Thoracic aorta (tissue), 2 donors: Measurements from ENCODE around the gene HRCT1. TPM values are rescaled to one million over a fixed set of nuclear protein-coding genes. Genes with fewer than 3 reads are reported as not detected.

Source experiments
- ATAC-seq: fragments of 150-250 bp; one replicate; pipeline ENCODE4 v1.8.0; 2017; ENCODE audit warnings: low read depth; ENCODE audit not compliant: insufficient number of reproducible peaks, low FRiP score
- DNase-seq: peaks from one replicate; pipeline ENCODE4 v3.0.0-alpha.2; 2020; ENCODE audit warnings: low spot score
- H3K27ac ChIP-seq, 2 donors: fragments of 200-600 bp; sonication (generic); 1 replicate in 1 of 2; 2 replicates in 1 of 2; pipeline ENCODE4 v1.5.1; 2016; ENCODE audit warnings: mild to moderate bottlenecking in 2 of 2, moderate library complexity in 2 of 2
- H3K27me3 ChIP-seq: fragments of 200-600 bp; sonication (generic); replicated peaks from 2 replicates; pipeline ENCODE4 v1.6.0; 2016; ENCODE audit warnings: mild to moderate bottlenecking; ENCODE audit not compliant: insufficient read depth
- H3K36me3 ChIP-seq: fragments of 200-600 bp; sonication (generic); one replicate; pipeline ENCODE4 v1.5.1; 2016
- H3K4me1 ChIP-seq, 2 donors: fragments of 200-600 bp; sonication (generic); 1 replicate in 1 of 2; 2 replicates in 1 of 2; pipeline versions ENCODE4 v1.5.1 to v1.6.0; 2016; ENCODE audit warnings: low read depth in 2 of 2, mild to moderate bottlenecking in 1 of 2; ENCODE audit not compliant: control insufficient read depth in 1 of 2
- H3K4me3 ChIP-seq: fragments of 200-600 bp; sonication (generic); 2 replicates; pipeline ENCODE4 v1.5.1; 2016; ENCODE audit warnings: mild to moderate bottlenecking
- H3K9me3 ChIP-seq: fragments of 200-600 bp; sonication (generic); 2 replicates; pipeline ENCODE4 v1.5.1; 2016
- CTCF ChIP-seq: fragments of 200-600 bp; sonication (generic); IDR thresholded peaks from one replicate; pipeline ENCODE4 v1.5.1; 2019; ENCODE audit warnings: antibody characterized with exemption
- total RNA-seq, 2 donors: library from RNA; depleted of rRNA; stranded (reverse); fragments of >200 nt; gene quantifications; one replicate each; pipeline versions ENCODE4 v1.1.0 to v1.2.3, GENCODE V29; 2016

The HRCT1 gene
- total RNA-seq, 2 donors from 2014 or later = 20.4 to 23.6 TPM

GRCh38 chr9:35944173-35944572 is 38.2 kb downstream of the HRCT1 start:
- H3K4me3 ChIP-seq = no peak overlapping the region
- no peak for TF ChIP-seq CTCF
- ATAC-seq (no peak), DNase-seq (no peak)
- H3K27ac ChIP-seq = peak overlapping the region in 1 of 2 donors; percentile 14
- no peaks in the 10 kb centered on the region for H3K9me3 ChIP-seq
- peaks cover 19 to 30% of the 10 kb centered on the region in 2 donors for H3K4me1 ChIP-seq
- no peaks in the 10 kb centered on the region for H3K27me3 ChIP-seq
- H3K36me3 ChIP-seq = no peaks in the 10 kb centered on the region

- H3K9me3 ChIP-seq = no peaks in the 10 kb centered on the region
- no peaks in the 10 kb centered on the region for H3K27me3 ChIP-seq
- DNase-seq (no peak), ATAC-seq (no peak)
- H3K27ac ChIP-seq = peak overlapping the region in 1 of 2 donors; percentile 38
- no peak overlapping the region for H3K4me3 ChIP-seq
- H3K36me3 ChIP-seq = no peaks in the 10 kb centered on the region
- no peak for TF ChIP-seq CTCF
- H3K4me1 ChIP-seq = peaks cover 19 to 23% of the 10 kb centered on the region in 2 donors
Measured at GRCh38 chr9:35944841-35945240, 38.8 kb downstream of the HRCT1 start.

GRCh38 chr9:35945341-35946018 is 39.5 kb downstream of the HRCT1 start:
- Histone ChIP-seq H3K4me1 (peaks cover 19 to 21% of the 10 kb centered on the region in 2 donors), H3K27ac (peak overlapping the region; percentile 38 to 50), H3K36me3 (no peaks in the 10 kb centered on the region)

GRCh38 chr9:35948451-35948850 is 42.4 kb downstream of the HRCT1 start:
- DNase-seq (no peak), ATAC-seq (no peak)
- no peak for TF ChIP-seq CTCF
- Histone ChIP-seq H3K36me3 (no peaks in the 10 kb centered on the region), H3K27me3 (no peaks in the 10 kb centered on the region), H3K27ac (no peak overlapping the region), H3K9me3 (no peaks in the 10 kb centered on the region), H3K4me3 (no peak overlapping the region), H3K4me1 (peaks cover 19 to 21% of the 10 kb centered on the region in 2 donors)

More at GRCh38 chr9:35945341-35946018, 39.5 kb downstream of the HRCT1 start:
- H3K4me3 ChIP-seq = peak overlapping the region; percentile 11
- ATAC-seq (no peak), DNase-seq (no peak)
- peak; percentile 74 for TF ChIP-seq CTCF
- no peaks in the 10 kb centered on the region for H3K9me3 ChIP-seq
- H3K27me3 ChIP-seq = no peaks in the 10 kb centered on the region

- TF ChIP-seq CTCF = no peak
- Histone ChIP-seq H3K4me1 (peaks cover 19 to 21% of the 10 kb centered on the region in 2 donors), H3K27me3 (no peaks in the 10 kb centered on the region), H3K27ac (no peak overlapping the region), H3K9me3 (no peaks in the 10 kb centered on the region), H3K36me3 (no peaks in the 10 kb centered on the region), H3K4me3 (no peak overlapping the region)
- no peak for ATAC-seq
- no peak for DNase-seq
Measured at GRCh38 chr9:35948901-35949318, 42.9 kb downstream of the HRCT1 start.
